ENCODE data around the gene HASPIN.
"Not testable (repeated sequence)": the region's sequence is repeated elsewhere in the genome, so short reads cannot be mapped to it uniquely, and the experiment has no call there.

HASPIN gene

DNA sequence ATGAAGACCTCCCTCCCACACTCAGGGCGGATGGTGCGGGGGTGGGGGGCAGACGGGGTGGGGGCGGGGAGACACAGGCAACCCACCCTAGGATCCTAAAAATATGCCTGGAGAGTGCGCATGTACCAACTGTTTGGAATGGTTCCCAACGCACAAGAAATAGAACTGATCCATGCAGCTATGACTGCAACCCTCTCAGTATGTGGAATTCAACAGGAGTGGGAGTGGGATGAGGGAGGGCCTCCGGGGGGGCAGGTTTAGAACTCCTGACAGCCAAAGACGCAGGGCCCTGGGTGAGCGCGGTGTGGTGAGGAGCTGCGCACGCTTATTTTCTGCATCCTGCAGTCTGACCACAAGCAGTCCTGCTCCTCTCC lies 26.6 kb upstream of the HASPIN start:
- no peak for DNase-seq

DNA sequence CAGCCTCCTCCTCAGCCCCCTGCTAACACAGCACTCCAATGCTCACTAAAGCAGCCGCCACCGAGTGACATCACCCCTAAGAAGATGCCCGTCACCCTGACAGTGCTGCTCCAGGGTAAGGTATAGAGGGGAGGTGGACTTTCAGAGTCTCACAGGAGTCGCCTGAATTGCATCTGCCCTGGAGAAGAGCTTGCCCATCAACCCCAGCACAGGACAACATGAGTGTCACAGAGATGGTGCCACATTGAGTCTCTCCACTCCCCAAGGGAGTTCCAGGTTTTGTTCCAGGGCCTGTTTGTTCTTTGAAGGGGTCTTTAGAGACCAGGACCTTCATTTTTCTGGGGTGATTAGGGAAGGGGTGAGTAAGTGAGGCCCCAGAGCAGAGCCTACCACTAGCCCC lies 25.6 kb upstream of the HASPIN start:
- DNase-seq = no peak

DNA sequence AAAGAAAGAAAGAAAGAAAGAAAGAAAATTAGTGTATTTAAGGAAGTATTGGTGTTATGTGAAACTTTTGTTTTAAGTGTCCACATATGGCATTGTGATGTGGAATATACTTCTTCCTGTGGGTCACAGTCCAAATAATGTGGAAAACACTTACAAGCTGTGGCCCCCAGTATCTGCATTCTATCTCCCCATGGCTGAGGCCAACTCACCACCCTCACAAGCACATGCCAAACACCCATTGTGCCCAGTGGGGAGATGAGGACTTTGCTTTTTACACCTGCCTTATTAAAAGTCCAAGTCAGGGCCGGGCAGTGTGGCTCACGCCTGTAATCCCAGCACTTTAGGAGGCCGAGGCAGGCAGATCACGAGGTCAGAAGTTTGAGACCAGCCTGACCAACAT lies 23.8 kb upstream of the HASPIN start:
- no peak for DNase-seq

- DNase-seq = not testable (repeated sequence)
Measured at GRCh38 chr17:3702041-3702539, 21.6 kb upstream of the HASPIN start.

- no peak for DNase-seq
Measured at GRCh38 chr17:3704931-3705717, 18.6 kb upstream of the HASPIN start.

GRCh38 chr17:3705718-3705984 lies 18.1 kb upstream of the HASPIN start:
- DNase-seq = not testable (repeated sequence)

DNA sequence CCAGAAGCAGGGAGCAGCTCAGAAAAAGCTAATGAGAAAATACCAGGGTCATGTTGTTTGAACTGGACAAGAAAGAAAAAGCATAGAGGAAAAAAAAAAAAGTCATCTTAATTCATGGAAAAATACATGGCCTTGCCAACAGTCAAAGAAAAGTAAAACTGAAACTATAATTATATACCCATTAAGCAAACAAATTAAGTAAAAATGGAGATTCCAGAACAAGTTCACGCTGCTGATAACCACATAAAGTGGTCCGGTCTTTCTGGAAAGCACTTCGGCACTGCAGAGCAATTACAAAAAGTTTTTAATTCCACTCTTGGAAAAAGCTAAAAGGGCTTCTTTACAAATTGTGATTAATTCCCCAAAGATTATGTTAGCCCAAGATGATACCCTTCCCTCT lies 15.3 kb upstream of the HASPIN start:
- DNase-seq = no peak

DNA sequence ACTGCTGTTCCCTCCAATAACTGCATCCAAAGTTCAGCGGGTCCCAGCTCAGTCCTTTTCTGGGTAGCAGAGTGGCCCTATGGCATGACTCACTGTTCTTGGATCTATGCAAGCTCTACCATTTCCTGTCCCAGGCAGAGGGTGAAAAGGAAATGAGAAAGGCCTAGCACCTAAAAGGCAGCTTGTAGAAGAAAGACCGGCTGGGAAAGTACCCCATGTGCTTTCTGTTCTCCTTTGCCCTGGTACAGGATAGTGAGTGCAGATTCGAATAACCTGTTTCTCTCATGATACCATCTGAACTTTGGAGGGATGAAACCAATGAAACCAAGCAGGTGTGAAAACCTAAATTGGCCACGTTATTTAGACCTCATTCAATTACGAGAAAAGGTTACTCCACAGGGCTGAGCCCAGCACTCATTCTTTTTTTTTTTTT lies 12.7 kb upstream of the HASPIN start:
- peak; percentile 91 for DNase-seq

DNA sequence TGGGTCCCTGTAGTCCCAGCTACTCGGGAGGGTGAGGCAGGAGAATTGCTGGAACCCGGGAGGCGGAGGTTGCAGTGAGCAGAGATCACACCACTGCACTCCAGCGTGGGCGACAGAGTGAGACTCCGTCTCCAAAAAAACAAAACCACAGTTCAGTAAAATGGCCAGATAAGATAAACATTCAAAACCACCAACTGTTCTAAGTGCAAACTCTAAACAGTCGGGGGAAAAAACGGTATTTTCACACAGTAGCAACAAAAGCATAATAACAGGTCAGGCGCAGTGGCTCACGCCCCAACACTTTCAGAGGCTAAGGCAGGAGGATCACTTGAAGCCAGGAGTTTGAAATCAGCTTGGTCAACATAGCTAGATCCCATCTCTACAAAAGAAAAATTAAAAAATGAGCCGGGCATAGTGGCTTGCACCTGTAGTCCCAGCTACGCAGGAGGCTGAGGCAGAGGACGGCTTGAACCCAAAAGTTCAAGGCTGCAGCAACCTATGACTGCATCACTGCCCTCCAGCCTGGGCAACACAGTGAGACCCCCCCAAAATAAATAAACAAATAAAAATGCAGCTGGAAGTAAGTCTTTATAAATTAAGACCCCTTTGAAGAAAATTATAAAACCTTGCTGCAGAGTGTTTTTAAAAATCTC lies 10.8 kb upstream of the HASPIN start:
- DNase-seq = no peak

DNA sequence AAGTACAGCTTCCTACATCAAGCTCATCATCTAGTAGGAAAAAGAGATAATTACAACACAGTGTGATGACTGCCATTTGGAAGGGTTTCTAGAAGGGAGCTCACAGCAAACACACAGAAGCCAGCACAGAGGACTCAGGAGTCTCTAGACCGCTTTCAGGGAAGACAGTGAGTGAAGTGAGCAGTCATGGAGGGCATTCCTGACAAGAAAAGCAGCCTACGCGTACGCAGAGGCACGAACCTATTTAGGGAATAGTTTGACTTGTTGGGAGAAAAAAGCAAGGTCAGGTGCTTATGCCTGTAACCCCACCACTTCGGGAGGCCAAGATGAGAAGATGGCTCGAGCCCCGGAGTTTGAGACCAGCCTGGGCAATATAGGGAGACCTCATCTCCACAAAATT lies 8.4 kb upstream of the HASPIN start:
- no peak for DNase-seq

DNA sequence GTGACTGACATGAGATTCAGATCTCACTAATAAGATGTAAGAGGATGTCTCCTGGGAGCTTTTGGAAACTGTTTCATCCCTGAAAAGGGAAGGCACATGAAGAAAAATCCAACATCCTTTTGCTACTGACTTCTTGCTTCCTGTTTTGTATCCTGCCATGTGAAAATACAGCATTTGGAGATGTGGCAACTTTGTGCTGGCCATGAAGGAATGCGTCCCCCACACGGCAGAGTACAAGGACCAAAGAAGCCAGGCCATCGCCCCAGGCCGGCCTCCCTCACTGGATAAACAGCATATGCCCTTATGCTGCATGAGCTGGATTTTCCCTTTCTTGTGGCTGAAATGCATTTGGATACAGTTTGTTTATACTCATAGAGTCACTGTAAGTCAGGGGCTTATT lies 5.5 kb upstream of the HASPIN start:
- DNase-seq = no peak

DNA sequence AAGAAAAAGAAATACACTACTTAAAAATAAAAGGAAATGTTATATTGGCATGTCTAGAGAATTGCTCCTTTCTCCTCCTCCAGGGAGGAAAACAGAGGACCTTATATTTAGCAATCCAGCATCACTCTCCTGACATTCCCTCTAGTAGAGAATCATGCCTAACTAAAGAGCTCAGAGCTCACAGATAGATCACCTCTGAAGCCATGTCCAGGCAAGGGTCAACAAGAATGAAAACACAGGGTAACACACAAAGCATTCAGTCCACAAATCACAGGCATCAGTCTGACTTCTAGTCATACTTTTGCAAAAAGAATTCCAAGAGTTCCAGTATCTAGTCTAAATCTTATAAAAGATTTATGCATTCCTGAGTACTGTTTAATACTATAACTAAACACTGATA lies 4.4 kb upstream of the HASPIN start:
- DNase-seq = no peak

- DNase-seq = no peak
Measured at GRCh38 chr17:3722716-3723115, 987 bp upstream of the HASPIN start.

DNA sequence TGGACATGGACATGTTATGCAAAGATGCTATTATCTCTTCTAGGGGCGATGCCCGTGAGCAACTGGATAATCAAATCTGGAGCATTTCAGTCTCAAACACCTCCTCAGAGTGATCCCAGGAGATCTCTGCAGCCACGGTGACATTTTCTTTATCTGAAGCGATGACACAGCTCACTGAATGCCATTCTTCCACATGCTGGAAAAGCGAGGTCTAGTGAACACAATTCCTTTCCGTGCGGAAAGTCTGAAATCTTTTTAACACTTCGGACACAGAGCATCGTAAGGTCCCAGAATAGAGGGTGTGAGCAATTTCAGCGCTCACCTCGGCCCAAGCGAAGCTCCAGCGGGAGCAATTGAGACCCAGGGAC lies 531 bp upstream of the HASPIN start:
- DNase-seq = no peak

- DNase-seq = no peak
Measured at GRCh38 chr17:3724378-3725077, 825 bp downstream of the HASPIN start.

DNA sequence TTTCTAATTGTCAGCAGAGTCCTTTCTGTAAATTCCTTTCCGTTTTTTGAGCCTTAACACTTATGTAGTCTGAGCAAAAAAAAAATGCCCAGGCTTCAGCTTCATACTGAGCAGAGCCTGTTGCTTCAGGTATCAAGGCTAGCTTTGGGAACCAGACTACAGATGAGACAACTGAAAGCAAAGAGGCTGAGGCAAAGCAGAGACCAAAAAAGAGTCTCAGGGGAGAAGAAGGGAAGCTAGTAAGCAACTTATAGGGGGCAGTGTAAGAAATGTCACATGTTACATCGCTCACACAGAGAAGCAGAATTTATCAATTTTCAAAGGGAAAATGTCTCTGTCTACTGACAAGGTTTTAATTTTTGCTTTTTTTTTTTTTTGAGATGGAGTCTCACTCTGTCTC lies 3.3 kb downstream of the HASPIN start:
- no peak for DNase-seq

DNA sequence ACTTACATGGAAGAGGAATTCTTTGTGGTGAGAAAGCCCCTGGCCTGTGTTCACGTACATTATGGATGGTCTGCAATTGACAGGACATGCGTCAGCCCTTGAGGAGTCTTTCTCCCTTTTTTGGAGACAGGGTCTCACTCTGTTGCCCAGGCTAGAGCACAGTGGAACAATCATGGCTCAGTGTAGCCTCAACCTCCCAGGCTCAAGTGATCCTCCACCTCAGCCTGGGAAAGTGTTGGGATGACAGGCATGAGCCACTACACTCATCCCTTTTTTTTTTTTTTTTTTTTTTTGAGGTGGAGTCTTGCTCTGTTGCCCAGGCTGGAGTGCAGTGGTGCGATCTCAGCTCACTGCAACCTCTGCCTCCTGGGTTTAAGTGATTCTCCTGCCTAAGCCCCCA lies 4.4 kb downstream of the HASPIN start:
- not testable (repeated sequence) for DNase-seq

DNA sequence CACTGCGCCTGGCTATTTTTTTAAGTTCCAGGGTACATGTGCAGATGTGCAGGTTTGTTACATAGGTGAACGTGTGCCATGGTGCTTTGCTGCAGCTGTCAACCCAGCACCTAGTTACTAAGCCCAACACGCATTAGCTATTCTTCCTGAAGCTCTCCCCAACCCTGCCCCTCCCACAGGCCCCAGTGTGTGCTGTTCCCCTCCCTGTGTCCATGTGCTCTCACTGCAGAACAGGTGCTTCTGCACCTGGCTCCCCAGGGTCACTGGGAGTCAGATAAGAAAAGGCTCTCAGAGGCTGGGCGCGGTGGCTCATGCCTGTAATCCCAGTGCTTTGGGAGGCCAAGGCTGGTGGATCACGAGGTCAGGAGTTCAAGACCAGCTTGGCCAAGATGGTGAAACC lies 6.2 kb downstream of the HASPIN start:
- DNase-seq = no peak

- no peak for DNase-seq
Measured at GRCh38 chr17:3730881-3731429, 7.3 kb downstream of the HASPIN start.

- DNase-seq = no peak
Measured at GRCh38 chr17:3732210-3732621, 8.5 kb downstream of the HASPIN start.

DNA sequence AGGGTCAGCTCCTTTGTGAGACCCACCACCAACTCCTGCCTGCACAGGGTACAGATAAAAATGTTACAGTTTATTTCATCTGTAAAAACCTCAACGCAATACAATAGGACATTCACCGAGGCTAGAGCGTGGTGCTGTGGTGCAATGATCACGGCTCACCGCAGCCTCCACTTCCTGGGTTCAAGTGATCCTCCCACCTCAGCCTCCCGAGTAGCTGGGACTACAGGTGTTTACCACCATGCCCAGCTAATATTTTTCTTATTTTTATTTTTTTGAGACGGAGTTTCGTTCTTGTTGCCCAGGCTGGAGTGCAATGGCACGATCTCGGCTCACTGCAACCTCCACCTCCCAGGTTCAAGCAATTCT lies 11.2 kb downstream of the HASPIN start:
- not testable (repeated sequence) for DNase-seq

- no peak for DNase-seq
Measured at GRCh38 chr17:3735515-3735914, 11.8 kb downstream of the HASPIN start.

DNA sequence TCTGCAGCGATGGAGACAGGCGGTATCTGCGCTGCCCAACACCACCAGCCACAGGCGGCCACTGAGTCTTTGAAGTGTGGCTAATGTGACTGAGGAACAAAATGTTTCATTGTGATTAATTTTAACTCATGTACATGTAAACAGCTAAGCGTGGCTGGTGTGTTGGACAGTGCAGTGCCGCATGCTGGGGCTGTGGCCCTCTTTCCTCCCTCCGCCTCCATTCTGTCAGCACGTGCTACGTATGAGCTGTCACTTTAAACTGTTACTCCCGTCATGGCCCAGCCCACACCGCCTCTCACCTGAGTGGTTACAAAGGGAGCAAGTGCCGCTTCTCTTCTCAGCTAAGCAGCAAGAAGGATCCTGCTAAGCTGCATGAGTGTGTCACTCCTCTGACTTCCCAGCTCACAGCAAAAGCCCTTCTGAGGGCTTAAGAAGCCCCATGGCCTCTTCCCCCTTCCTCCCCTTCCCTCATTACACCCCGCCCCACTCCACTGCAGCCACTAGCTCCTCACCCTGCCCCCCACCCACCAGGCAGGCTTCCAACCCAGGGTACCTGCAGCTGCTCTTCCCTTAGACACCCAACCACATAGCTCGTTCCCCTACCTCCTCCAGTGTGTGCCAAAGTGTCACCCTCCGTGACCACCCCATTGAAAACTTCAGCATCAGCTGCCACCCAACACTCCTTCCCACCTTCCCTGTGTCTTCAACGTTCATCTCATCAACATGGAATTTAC lies 15.0 kb downstream of the HASPIN start:
- peak; percentile 53 for DNase-seq

Measured in central memory CD4-positive, alpha-beta T cell (primary cell).